IMR-90 (cell line): ENCODE data around the gene HSFX3. TPM values are rescaled to one million over a fixed set of nuclear protein-coding genes. Genes with fewer than 3 reads are reported as not detected.
A peak's percentile ranks its signal among the peaks of the same experiment; 100 is the strongest.
"Not testable (repeated sequence)": the region's sequence is repeated elsewhere in the genome, so short reads cannot be mapped to it uniquely, and the experiment has no call there.

Source experiments
- ATAC-seq: fragments of 200-7000 bp; cut with Tn5 transposase; 2 replicates; pipeline ENCODE4 v1.9.1; 2020; ENCODE audit warnings: low read depth, mild to moderate bottlenecking, moderate library complexity
- BruUV-seq: library from RNA; stranded (reverse); fragments of 400-500 nt; replicated peaks from 2 replicates; lab custom pipeline; 2021; lab: Mats Ljungman, UMichigan
- CTCF ChIA-PET: fragments of 300-600 bp; formaldehyde crosslinking; extraction: SDS; loops from one replicate; lab custom pipeline; 2021; ENCODE audit warnings: antibody characterized with exemption; lab: Yijun Ruan, JAX
- POLR2A ChIA-PET: fragments of 300-600 bp; sonication (Branson Sonifier 250); formaldehyde crosslinking; loops from one replicate; lab custom pipeline; 2022; ENCODE audit warnings: antibody characterized with exemption; ENCODE audit not compliant: unreplicated experiment; lab: Charles Lee
- DNase-seq: peaks from one replicate; pipeline ENCODE4 v3.0.0; 2013
- H2AFZ ChIP-seq: replicated peaks from 2 replicates; pipeline ENCODE3; 2013; ENCODE audit warnings: low read length, mild to moderate bottlenecking; ENCODE audit not compliant: poor library complexity
- H2AK5ac ChIP-seq: 2 replicates; pipeline ENCODE4 v1.6.1; 2013; ENCODE audit warnings: low read depth, low read length, inconsistent platforms
- H2AK9ac ChIP-seq: replicated peaks from 2 replicates; pipeline ENCODE3; 2013; ENCODE audit warnings: mild to moderate bottlenecking, low read depth, low read length, moderate library complexity; ENCODE audit not compliant: poor library complexity
- H2BK120ac ChIP-seq: 2 replicates; pipeline ENCODE4 v1.6.1; 2013; ENCODE audit warnings: low read depth, low read length, inconsistent platforms
- H2BK15ac ChIP-seq: 3 replicates; pipeline ENCODE4 v1.6.1; 2013; ENCODE audit warnings: low read depth, low read length, inconsistent platforms
- H2BK20ac ChIP-seq: 2 replicates; pipeline ENCODE4 v1.6.1; 2013; ENCODE audit warnings: low read depth, mild to moderate bottlenecking, inconsistent platforms, low read length, moderate library complexity
- H2BK5ac ChIP-seq: 2 replicates; pipeline ENCODE4 v1.6.1; 2013; ENCODE audit warnings: mild to moderate bottlenecking, low read depth, low read length, inconsistent platforms; ENCODE audit not compliant: poor library complexity, severe bottlenecking
- H3K14ac ChIP-seq: replicated peaks from 2 replicates; pipeline ENCODE4 v1.6.1; 2013; ENCODE audit warnings: low read depth, low read length, inconsistent platforms
- H3K18ac ChIP-seq: 2 replicates; pipeline ENCODE4 v1.6.1; 2013; ENCODE audit warnings: low read depth, low read length, control low read depth
- H3K23ac ChIP-seq: 2 replicates; pipeline ENCODE4 v1.6.1; 2013; ENCODE audit warnings: low read depth, low read length, inconsistent platforms
- H3K27ac ChIP-seq: 2 replicates; pipeline ENCODE4 v1.5.1; 2013; ENCODE audit warnings: mild to moderate bottlenecking, control low read depth, low read length; ENCODE audit not compliant: insufficient read depth
- H3K27me3 ChIP-seq: 2 replicates; pipeline ENCODE4 v1.6.1; 2013; ENCODE audit warnings: low read length; ENCODE audit not compliant: control insufficient read depth, insufficient read depth
- H3K36me3 ChIP-seq: 2 replicates; pipeline ENCODE4 v1.6.1; 2013; ENCODE audit warnings: low read length, mixed read lengths; ENCODE audit not compliant: control insufficient read depth, insufficient read depth
- H3K4ac ChIP-seq: 2 replicates; pipeline ENCODE4 v1.6.1; 2013; ENCODE audit warnings: low read depth, low read length, inconsistent platforms
- H3K4me1 ChIP-seq: 2 replicates; pipeline ENCODE4 v1.6.1; 2013; ENCODE audit warnings: low read length, mixed read lengths; ENCODE audit not compliant: control insufficient read depth, insufficient read depth
- H3K4me2 ChIP-seq: 2 replicates; pipeline ENCODE4 v1.6.1; 2013; ENCODE audit warnings: low read depth, mild to moderate bottlenecking, control low read depth, low read length, moderate library complexity
- H3K4me3 ChIP-seq: 2 replicates; pipeline ENCODE4 v1.5.1; 2013; ENCODE audit warnings: low read depth, mild to moderate bottlenecking, control low read depth, low read length, moderate library complexity; ENCODE audit not compliant: insufficient read depth
- H3K56ac ChIP-seq: 2 replicates; pipeline ENCODE4 v1.6.1; 2013; ENCODE audit warnings: low read length, inconsistent platforms; ENCODE audit not compliant: insufficient read depth; ENCODE audit errors: extremely low read depth
- H3K79me1 ChIP-seq, 2 experiments: 2 replicates each; pipeline ENCODE4 v1.6.1; 2013; ENCODE audit warnings: low read length in 2 of 2, inconsistent platforms in 1 of 2, low read depth in 1 of 2
- H3K9ac ChIP-seq: 2 replicates; pipeline ENCODE4 v1.6.1; 2013; ENCODE audit warnings: low read depth, low read length, control low read depth
- H3K9me1 ChIP-seq: 2 replicates; pipeline ENCODE4 v1.6.1; 2013; ENCODE audit warnings: low read length, inconsistent platforms; ENCODE audit not compliant: insufficient read depth
- H3K9me3 ChIP-seq: 2 replicates; pipeline ENCODE4 v1.6.1; 2013; ENCODE audit warnings: low read length; ENCODE audit not compliant: control insufficient read depth, insufficient read depth
- H4K20me1 ChIP-seq: 2 replicates; pipeline ENCODE4 v1.6.1; 2013; ENCODE audit warnings: low read length, inconsistent platforms; ENCODE audit not compliant: insufficient read depth
- H4K5ac ChIP-seq: 2 replicates; pipeline ENCODE4 v1.6.1; 2013; ENCODE audit warnings: mild to moderate bottlenecking, low read depth, low read length, control low read depth
- H4K8ac ChIP-seq, 2 experiments: 2 replicates each; pipeline ENCODE4 v1.6.1; 2013; ENCODE audit warnings: low read depth in 2 of 2, low read length in 2 of 2, control low read depth in 1 of 2, inconsistent platforms in 1 of 2
- H4K91ac ChIP-seq: 2 replicates; pipeline ENCODE4 v1.6.1; 2013; ENCODE audit warnings: low read depth, low read length, inconsistent platforms; ENCODE audit not compliant: insufficient read depth
- WGBS, 2 experiments: methylation state at CpG; one replicate each; pipeline versions ENCODE4 v1.1.5 to v1.1.7; 2013; ENCODE audit warnings: missing lambda C conversion rate in 2 of 2; ENCODE audit not compliant: insufficient read length in 1 of 2; ENCODE audit errors: extremely low coverage in 2 of 2; 5-methylcytosine and 5-hydroxymethylcytosine counted together
- dilution Hi-C: fragments of 300-500 bp; cut with HindIII; formaldehyde crosslinking; loops from one replicate; pipeline ENCODE4 v1.14.3; 2018; ENCODE audit warnings: low sequenced_read_pairs; ENCODE audit not compliant: unreplicated experiment
- in situ Hi-C: fragments of 300-500 bp; cut with MboI; formaldehyde crosslinking; loops from 3 replicates; pipeline ENCODE4 v1.14.3; 2019; ENCODE audit warnings: low sequenced_read_pairs, inconsistent platforms, mixed read lengths
- intact Hi-C: fragments of 100-400 bp; cut with micrococcal nuclease; formaldehyde crosslinking; loops from 2 replicates; pipeline ENCODE4 v1.10.0; 2022
- polyA plus RNA-seq, 3 experiments: library from polyadenylated mRNA; depleted of rRNA; stranded (reverse); fragments of >200 nt; gene quantifications; 2 replicates each; pipeline ENCODE4 v1.2.3, GENCODE V29; 2012; ENCODE audit warnings: low replicate concordance in 1 of 3
- total RNA-seq: library from RNA; depleted of rRNA; stranded (reverse); fragments of >200 nt; gene quantifications from 2 replicates; pipeline ENCODE4 v1.2.3, GENCODE V29; 2012

Gene HSFX3
- total and polyA plus RNA-seq, 2 of the 4 experiments (the other 2 are of a cell fraction) = not detected

GRCh38 chrX:149551245-149551938 is 1.7 kb upstream of the HSFX3 start:
- H2AFZ ChIP-seq, dilution Hi-C loops, CTCF ChIA-PET: not testable (repeated sequence)

GRCh38 chrX:149550454-149550853 is 730 bp upstream of the HSFX3 start:
- H4K20me1 ChIP-seq, H3K9ac ChIP-seq, CTCF ChIA-PET, ATAC-seq, H4K8ac ChIP-seq, H3K23ac ChIP-seq, H3K4me1 ChIP-seq, H2AFZ ChIP-seq, H3K4ac ChIP-seq, dilution Hi-C loops, BruUV-seq, H2BK20ac ChIP-seq, H3K4me2 ChIP-seq, H3K9me3 ChIP-seq, H3K36me3 ChIP-seq, H3K27ac ChIP-seq, DNase-seq, H4K5ac ChIP-seq, H3K14ac ChIP-seq, in situ Hi-C loops, H3K27me3 ChIP-seq, H4K91ac ChIP-seq, H2AK5ac ChIP-seq, H2BK15ac ChIP-seq, H3K79me1 ChIP-seq, H3K56ac ChIP-seq, intact Hi-C loops, H3K18ac ChIP-seq, H2AK9ac ChIP-seq, H3K4me3 ChIP-seq, POLR2A ChIA-PET, H2BK120ac ChIP-seq, H2BK5ac ChIP-seq, H3K9me1 ChIP-seq: not testable (repeated sequence)
- no CpG with 5 or more reads among the region's 1 CpG for WGBS, 2 experiments

More at GRCh38 chrX:149551245-149551938, 1.7 kb upstream of the HSFX3 start:
- H4K91ac ChIP-seq, H2BK120ac ChIP-seq, H3K56ac ChIP-seq, H3K4me2 ChIP-seq, H3K4ac ChIP-seq, H3K27me3 ChIP-seq, H3K36me3 ChIP-seq, H3K4me1 ChIP-seq, H4K20me1 ChIP-seq, H3K9me1 ChIP-seq, H2AK5ac ChIP-seq, H3K27ac ChIP-seq, H3K23ac ChIP-seq, H3K79me1 ChIP-seq, H2AK9ac ChIP-seq, H3K4me3 ChIP-seq, in situ Hi-C loops, H3K14ac ChIP-seq, H2BK5ac ChIP-seq, POLR2A ChIA-PET, H2BK20ac ChIP-seq, H2BK15ac ChIP-seq, H3K9ac ChIP-seq, DNase-seq, BruUV-seq, H3K18ac ChIP-seq, H4K8ac ChIP-seq, intact Hi-C loops, H4K5ac ChIP-seq, H3K9me3 ChIP-seq: not testable (repeated sequence)
- ATAC-seq = peak; percentile 66
- WGBS, 2 experiments = no CpG with 5 or more reads among the region's 4 CpGs
